ENCODE results near the gene GOPC. TPM values are rescaled to one million over a fixed set of nuclear protein-coding genes. Genes with fewer than 3 reads are reported as not detected.

Gene GOPC
- total RNA-seq, 1 donor from 2014 or later, result 48.8 TPM

GRCh38 chr6:117553142-117553541 lies 49.2 kb downstream of the GOPC start:
- H3K4me3 Mint-ChIP-seq (ENCODE audit: low read depth), result no peak overlapping the region
- no peaks in the 10 kb centered on the region for H3K9me3 Mint-ChIP-seq (ENCODE audit: low read depth)
- H3K27ac Mint-ChIP-seq, result no peak overlapping the region
- no peaks in the 10 kb centered on the region for H3K27me3 Mint-ChIP-seq
- H3K36me3 Mint-ChIP-seq (ENCODE audit: insufficient read depth), result peaks cover 7% of the 10 kb centered on the region
- peaks cover 10% of the 10 kb centered on the region for H3K4me1 Mint-ChIP-seq (ENCODE audit: low read depth)
- DNase-seq (ENCODE audit: low spot score, unreplicated experiment), result no peak
- TF ChIP-seq, protein P1, sequence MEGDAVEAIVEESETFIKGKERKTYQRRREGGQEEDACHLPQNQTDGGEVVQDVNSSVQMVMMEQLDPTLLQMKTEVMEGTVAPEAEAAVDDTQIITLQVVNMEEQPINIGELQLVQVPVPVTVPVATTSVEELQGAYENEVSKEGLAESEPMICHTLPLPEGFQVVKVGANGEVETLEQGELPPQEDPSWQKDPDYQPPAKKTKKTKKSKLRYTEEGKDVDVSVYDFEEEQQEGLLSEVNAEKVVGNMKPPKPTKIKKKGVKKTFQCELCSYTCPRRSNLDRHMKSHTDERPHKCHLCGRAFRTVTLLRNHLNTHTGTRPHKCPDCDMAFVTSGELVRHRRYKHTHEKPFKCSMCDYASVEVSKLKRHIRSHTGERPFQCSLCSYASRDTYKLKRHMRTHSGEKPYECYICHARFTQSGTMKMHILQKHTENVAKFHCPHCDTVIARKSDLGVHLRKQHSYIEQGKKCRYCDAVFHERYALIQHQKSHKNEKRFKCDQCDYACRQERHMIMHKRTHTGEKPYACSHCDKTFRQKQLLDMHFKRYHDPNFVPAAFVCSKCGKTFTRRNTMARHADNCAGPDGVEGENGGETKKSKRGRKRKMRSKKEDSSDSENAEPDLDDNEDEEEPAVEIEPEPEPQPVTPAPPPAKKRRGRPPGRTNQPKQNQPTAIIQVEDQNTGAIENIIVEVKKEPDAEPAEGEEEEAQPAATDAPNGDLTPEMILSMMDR (IDR thresholded peaks at IDR 0.05; ENCODE audit: unreplicated experiment), result no peak

DNA sequence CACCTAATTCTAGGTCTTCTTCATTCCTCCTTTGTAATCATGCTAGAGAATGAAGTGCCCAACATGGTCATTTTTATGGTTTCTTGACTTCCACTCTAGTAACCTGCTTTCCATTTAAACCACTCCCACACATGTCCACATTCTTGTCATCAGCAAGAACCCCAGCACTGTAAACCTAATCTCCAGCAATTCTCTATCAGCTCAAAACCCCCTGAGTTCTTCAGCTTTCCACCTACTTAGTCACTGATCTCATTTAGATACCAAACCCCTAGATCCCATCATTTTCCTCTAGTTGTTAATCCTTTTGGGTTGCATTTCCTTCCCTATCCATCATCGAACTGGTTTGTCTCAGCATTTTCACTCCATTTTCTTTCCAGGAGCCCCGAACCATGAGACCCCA lies 49.7 kb downstream of the GOPC start:
- Mint-ChIP-seq H3K9me3 (ENCODE audit: low read depth) (no peaks in the 10 kb centered on the region), H3K27ac (no peak overlapping the region), H3K36me3 (ENCODE audit: insufficient read depth) (peaks cover 7% of the 10 kb centered on the region), H3K4me3 (ENCODE audit: low read depth) (no peak overlapping the region), H3K27me3 (no peaks in the 10 kb centered on the region), H3K4me1 (ENCODE audit: low read depth) (peaks cover 10% of the 10 kb centered on the region)
- TF ChIP-seq, protein P1 (IDR thresholded peaks at IDR 0.05; ENCODE audit: unreplicated experiment), result no peak
- no peak for DNase-seq (ENCODE audit: low spot score, unreplicated experiment)

DNA sequence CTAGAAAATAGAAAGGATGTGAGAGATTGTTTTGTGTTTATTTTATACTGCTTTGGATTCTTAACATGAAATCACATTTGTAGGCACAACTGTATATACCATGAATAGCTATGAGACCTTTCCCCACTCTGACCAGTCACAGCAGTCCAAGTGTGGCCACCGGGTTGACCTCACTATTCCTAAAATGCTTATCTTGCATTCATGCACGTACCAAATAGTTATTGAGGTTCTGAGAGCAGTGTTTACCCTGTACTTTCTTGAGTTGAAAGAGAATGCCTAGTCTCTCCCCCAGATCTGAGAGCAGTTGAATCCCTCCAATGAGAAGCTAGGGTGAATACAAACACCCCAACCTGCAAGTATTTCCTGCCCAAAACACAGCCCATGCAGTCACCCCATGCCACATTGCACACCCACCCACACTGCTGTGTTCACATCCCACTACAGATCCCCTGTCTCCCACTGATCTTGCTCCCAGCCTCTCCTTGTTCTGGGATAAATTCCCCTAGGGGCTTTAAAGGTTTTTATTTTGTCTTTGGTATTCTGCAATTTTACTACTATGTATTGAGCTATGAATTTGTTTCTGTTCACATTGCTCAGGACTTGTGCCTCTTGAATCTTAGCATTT lies 51.6 kb downstream of the GOPC start:
- Mint-ChIP-seq H3K27me3 (no peaks in the 10 kb centered on the region), H3K4me3 (ENCODE audit: low read depth) (no peak overlapping the region), H3K9me3 (ENCODE audit: low read depth) (no peaks in the 10 kb centered on the region), H3K4me1 (ENCODE audit: low read depth) (peaks cover 10% of the 10 kb centered on the region), H3K27ac (peak overlapping the region; percentile 53), H3K36me3 (ENCODE audit: insufficient read depth) (peaks cover 19% of the 10 kb centered on the region)
- TF ChIP-seq, protein P1 (IDR thresholded peaks at IDR 0.05; ENCODE audit: unreplicated experiment), result no peak
- DNase-seq (ENCODE audit: low spot score, unreplicated experiment), result no peak

DNA sequence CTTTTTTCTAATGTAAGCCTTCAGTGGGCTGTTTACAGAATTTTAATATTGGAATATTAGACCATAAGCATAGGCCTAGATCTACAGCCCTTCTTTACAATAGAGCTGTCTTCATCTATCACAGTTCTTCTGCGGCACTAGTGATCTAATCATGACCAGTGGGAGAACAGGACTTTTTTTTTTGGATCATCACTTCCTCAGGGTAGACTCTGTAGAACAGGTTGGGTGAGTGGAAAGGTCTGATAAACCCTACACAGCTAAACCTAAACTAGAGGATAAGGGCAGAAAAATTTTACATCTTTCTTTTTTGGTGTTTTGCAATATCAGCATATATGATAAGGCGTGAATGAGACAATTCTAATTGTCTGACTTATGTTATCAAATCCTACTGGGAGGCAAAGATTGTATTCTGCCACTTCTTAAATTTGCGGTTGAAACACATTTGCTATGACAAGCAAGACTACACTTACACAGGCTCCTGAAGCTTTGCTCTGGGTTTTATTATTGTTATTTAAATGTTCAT lies 52.2 kb downstream of the GOPC start:
- Mint-ChIP-seq H3K9me3 (ENCODE audit: low read depth) (no peaks in the 10 kb centered on the region), H3K27ac (no peak overlapping the region), H3K4me1 (ENCODE audit: low read depth) (peaks cover 13% of the 10 kb centered on the region), H3K36me3 (ENCODE audit: insufficient read depth) (peaks cover 22% of the 10 kb centered on the region), H3K27me3 (no peaks in the 10 kb centered on the region), H3K4me3 (ENCODE audit: low read depth) (no peak overlapping the region)
- DNase-seq (ENCODE audit: low spot score, unreplicated experiment), result no peak
- TF ChIP-seq, protein P1 (IDR thresholded peaks at IDR 0.05; ENCODE audit: unreplicated experiment), result no peak

DNA sequence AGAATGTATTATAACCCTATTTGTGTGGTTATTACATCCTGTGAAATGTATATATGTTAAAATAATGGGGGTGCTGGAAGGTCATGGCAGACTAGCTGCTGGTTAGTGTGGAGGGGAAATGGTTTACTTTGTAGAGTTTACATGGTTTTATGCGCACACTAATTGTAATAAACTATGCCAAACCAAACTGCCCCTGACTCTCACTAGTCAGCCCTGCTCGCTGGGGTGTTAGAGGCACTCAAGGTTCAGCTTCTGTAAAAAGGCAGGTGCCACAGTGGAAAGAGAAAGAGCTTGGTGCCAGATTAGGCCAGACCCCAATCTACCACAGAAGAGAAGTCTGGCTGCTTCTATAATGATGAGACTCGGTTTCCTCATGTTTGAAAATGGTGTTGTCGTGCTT lies 52.7 kb downstream of the GOPC start:
- TF ChIP-seq, protein P1 (IDR thresholded peaks at IDR 0.05; ENCODE audit: unreplicated experiment), result no peak
- Mint-ChIP-seq H3K27ac (no peak overlapping the region), H3K4me1 (ENCODE audit: low read depth) (peaks cover 16% of the 10 kb centered on the region), H3K4me3 (ENCODE audit: low read depth) (no peak overlapping the region), H3K9me3 (ENCODE audit: low read depth) (no peaks in the 10 kb centered on the region), H3K27me3 (no peaks in the 10 kb centered on the region), H3K36me3 (ENCODE audit: insufficient read depth) (peaks cover 22% of the 10 kb centered on the region)
- no peak for DNase-seq (ENCODE audit: low spot score, unreplicated experiment)

Measured in progenitor cell of endocrine pancreas (in vitro differentiated cells).